ENCODE data around the gene PRG3. TPM values are rescaled to one million over a fixed set of nuclear protein-coding genes. Genes with fewer than 3 reads are reported as not detected.

PRG3 gene
- total and polyA plus RNA-seq, 2 of the 13 experiments (the other 11 are each of a cell fraction or from before 2014, with no cell fraction given): not detected

GRCh38 chr11:57379732-57380131 lies 1.2 kb downstream of the PRG3 start (continued):
- TF ChIP-seq POGZ (CRISPR knock-in tag; IDR thresholded peaks at IDR 0.05) (no peak), FOXP1 (IDR thresholded peaks at IDR 0.05) (no peak), FOXP1 (CRISPR knock-in tag; IDR thresholded peaks at IDR 0.05) (no peak), PAXIP1 (CRISPR knock-in tag; conservative IDR thresholded peaks at IDR 0.05) (no peak), SRSF9 (IDR thresholded peaks at IDR 0.05; ENCODE audit: borderline replicate concordance, insufficient read depth, low read depth, low read length, poor library complexity, severe bottlenecking) (no peak), ZNF792 (CRISPR knock-in tag; IDR thresholded peaks at IDR 0.05) (no peak), ATF7-NPFF (CRISPR knock-in tag; IDR thresholded peaks at IDR 0.05; ENCODE audit: low read depth) (no peak), TAF15 (IDR thresholded peaks at IDR 0.05; ENCODE audit: low read depth, low read length, poor library complexity, severe bottlenecking) (no peak), ZHX1 (CRISPR knock-in tag; IDR thresholded peaks at IDR 0.05; ENCODE audit: low read depth) (no peak), KLF16 (CRISPR knock-in tag; IDR thresholded peaks at IDR 0.05) (0 out of 4 replicates have a peak, but pooled peaks of 1 of the 2 experiments have one; percentile 40), HINFP (CRISPR knock-in tag; IDR thresholded peaks at IDR 0.05; ENCODE audit: low read depth) (no peak), ZNF546 (CRISPR knock-in tag; conservative IDR thresholded peaks at IDR 0.05) (no peak), SALL1 (CRISPR knock-in tag; IDR thresholded peaks at IDR 0.05) (peak; percentile 47; the same call in 1 of the 2 replicates), SP2 (CRISPR knock-in tag; IDR thresholded peaks at IDR 0.05) (no peak), ZNF12 (CRISPR knock-in tag; IDR thresholded peaks at IDR 0.05) (no peak; the same call in 1 of the 2 replicates), SKIL (CRISPR knock-in tag; IDR thresholded peaks at IDR 0.05; ENCODE audit: borderline replicate concordance) (no peak)
- TF ChIP-seq, protein P1, sequence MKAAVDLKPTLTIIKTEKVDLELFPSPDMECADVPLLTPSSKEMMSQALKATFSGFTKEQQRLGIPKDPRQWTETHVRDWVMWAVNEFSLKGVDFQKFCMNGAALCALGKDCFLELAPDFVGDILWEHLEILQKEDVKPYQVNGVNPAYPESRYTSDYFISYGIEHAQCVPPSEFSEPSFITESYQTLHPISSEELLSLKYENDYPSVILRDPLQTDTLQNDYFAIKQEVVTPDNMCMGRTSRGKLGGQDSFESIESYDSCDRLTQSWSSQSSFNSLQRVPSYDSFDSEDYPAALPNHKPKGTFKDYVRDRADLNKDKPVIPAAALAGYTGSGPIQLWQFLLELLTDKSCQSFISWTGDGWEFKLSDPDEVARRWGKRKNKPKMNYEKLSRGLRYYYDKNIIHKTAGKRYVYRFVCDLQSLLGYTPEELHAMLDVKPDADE (CRISPR knock-in tag; IDR thresholded peaks at IDR 0.05): no peak
- TF ChIP-seq, protein P2, sequence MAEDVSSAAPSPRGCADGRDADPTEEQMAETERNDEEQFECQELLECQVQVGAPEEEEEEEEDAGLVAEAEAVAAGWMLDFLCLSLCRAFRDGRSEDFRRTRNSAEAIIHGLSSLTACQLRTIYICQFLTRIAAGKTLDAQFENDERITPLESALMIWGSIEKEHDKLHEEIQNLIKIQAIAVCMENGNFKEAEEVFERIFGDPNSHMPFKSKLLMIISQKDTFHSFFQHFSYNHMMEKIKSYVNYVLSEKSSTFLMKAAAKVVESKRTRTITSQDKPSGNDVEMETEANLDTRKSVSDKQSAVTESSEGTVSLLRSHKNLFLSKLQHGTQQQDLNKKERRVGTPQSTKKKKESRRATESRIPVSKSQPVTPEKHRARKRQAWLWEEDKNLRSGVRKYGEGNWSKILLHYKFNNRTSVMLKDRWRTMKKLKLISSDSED (CRISPR knock-in tag; IDR thresholded peaks at IDR 0.05): no peak

All from HepG2 (cell line).